Adipose tissue (tissue), 3 donors: Measurements from ENCODE around the gene APOE. TPM values are rescaled to one million over a fixed set of nuclear protein-coding genes. Genes with fewer than 3 reads are reported as not detected.
"Not testable (repeated sequence)": the region's sequence is repeated elsewhere in the genome, so short reads cannot be mapped to it uniquely, and the experiment has no call there.

Experiments used
- H3K27ac ChIP-seq: one replicate; pipeline ENCODE4 v1.5.1; 2013; ENCODE audit warnings: low read depth, low read length
- WGBS, 3 donors: extraction: QIAGEN DNeasy Blood & Tissue Kit; methylation state at CpG; one replicate each; pipeline ENCODE4 v1.1.7; 2013; 5-methylcytosine and 5-hydroxymethylcytosine counted together
- polyA plus RNA-seq, 3 donors: library from polyadenylated mRNA; stranded (reverse); fragments of 200-250 nt; gene quantifications; one replicate each; pipeline ENCODE4 v1.2.3, GENCODE V29; 2013
- donor health status: healthy with polysubstance abuse.
- donor health status: Bipolar disorder and iron deficiency.
- donor health status: healthy.

APOE gene
- polyA plus RNA-seq, 3 donors: 118 to 1,060 (median 448) TPM

GRCh38 chr19:44903602-44904425 lies 1.8 kb upstream of the APOE start:
- no peak overlapping the region for H3K27ac ChIP-seq
- WGBS, 3 donors: 11 to 22% (median 20%) methylated on average over 24 of the region's 24 CpGs

GRCh38 chr19:44904426-44904994 lies 1.1 kb upstream of the APOE start:
- H3K27ac ChIP-seq: no peak overlapping the region
- 38 to 70% (median 62%) methylated on average over 12 of the region's 12 CpGs for WGBS, 3 donors

DNA sequence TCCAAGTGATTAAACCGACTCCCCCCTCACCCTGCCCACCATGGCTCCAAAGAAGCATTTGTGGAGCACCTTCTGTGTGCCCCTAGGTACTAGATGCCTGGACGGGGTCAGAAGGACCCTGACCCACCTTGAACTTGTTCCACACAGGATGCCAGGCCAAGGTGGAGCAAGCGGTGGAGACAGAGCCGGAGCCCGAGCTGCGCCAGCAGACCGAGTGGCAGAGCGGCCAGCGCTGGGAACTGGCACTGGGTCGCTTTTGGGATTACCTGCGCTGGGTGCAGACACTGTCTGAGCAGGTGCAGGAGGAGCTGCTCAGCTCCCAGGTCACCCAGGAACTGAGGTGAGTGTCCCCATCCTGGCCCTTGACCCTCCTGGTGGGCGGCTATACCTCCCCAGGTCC lies 2.0 kb downstream of the APOE start:
- H3K27ac ChIP-seq: no peak overlapping the region
- 90 to 93% (median 91%) methylated on average over 12 of the region's 12 CpGs for WGBS, 3 donors

DNA sequence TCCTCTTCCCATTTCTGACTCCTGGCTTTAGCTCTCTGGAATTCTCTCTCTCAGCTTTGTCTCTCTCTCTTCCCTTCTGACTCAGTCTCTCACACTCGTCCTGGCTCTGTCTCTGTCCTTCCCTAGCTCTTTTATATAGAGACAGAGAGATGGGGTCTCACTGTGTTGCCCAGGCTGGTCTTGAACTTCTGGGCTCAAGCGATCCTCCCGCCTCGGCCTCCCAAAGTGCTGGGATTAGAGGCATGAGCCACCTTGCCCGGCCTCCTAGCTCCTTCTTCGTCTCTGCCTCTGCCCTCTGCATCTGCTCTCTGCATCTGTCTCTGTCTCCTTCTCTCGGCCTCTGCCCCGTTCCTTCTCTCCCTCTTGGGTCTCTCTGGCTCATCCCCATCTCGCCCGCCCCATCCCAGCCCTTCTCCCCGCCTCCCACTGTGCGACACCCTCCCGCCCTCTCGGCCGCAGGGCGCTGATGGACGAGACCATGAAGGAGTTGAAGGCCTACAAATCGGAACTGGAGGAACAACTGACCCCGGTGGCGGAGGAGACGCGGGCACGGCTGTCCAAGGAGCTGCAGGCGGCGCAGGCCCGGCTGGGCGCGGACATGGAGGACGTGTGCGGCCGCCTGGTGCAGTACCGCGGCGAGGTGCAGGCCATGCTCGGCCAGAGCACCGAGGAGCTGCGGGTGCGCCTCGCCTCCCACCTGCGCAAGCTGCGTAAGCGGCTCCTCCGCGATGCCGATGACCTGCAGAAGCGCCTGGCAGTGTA lies 2.7 kb downstream of the APOE start:
- no peak overlapping the region for H3K27ac ChIP-seq
- 93 to 94% (median 93%) methylated on average over 46 of the region's 46 CpGs for WGBS, 3 donors

- no peak overlapping the region for H3K27ac ChIP-seq
- 95 to 96% (median 95%) methylated on average over 33 to 44 of the region's 44 CpGs for WGBS, 3 donors
These were observed 3.3 kb downstream of the APOE start for GRCh38 chr19:44908836-44909261.

- H3K27ac ChIP-seq: no peak overlapping the region
- 87 to 96% (median 93%) methylated on average over 5 of the region's 5 CpGs for WGBS, 3 donors
These were observed 4.2 kb downstream of the APOE start for GRCh38 chr19:44909775-44910174.

DNA sequence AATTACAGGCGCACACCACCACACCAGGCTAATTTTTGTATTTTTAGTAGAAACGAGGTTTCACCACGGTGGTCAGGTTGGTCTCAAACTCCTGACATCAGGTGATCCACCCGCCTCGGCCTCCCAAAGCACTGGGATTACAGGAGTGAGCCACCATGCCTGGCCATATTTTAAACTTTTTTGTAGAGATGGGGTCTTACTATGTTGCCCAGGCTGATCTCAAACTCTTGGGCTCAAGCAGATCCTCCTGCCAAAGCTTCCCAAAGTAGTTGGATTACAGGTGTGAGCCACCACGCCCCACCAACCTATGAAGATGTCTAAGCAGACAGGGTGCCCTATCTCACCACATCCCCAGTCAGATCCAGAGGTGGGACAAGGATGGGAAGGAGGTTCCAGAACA lies 6.3 kb downstream of the APOE start:
- not testable (repeated sequence) for H3K27ac ChIP-seq
- WGBS, 3 donors: 76 to 93% (median 92%) methylated on average over 6 of the region's 6 CpGs

DNA sequence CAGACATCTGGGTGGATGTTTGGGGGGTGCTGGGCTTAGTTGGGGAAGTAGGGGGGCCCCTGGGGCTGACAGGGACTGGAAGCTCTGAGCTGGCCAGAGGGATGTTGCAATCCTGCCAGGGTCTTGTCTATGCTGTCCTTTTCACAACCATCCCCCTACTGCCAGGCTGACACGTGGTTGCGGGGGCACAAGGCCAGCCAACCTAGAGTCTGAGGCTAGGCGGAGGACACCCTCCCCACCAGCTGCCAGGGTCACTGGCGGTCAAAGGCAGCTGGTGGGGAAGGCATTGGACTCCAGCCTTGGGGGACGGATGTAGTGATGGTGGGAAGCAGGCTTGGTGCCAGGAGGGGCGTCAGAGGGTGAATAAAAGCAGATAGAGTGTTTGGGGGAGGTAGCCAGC lies 7.3 kb downstream of the APOE start:
- 36 to 52% (median 47%) methylated on average over 6 of the region's 6 CpGs for WGBS, 3 donors
- no peak overlapping the region for H3K27ac ChIP-seq

- WGBS, 3 donors: 55 to 64% (median 58%) methylated on average over 22 to 23 of the region's 23 CpGs
- H3K27ac ChIP-seq: not testable (repeated sequence)
These were observed 8.2 kb downstream of the APOE start for GRCh38 chr19:44913512-44914432.

GRCh38 chr19:44914433-44915206 lies 9.0 kb downstream of the APOE start, which contains the start of gene APOC1:
Gene APOC1, plus strand, starts transcription at chr19:44914608. Its CDS starts 284 bp downstream, at chr19:44914892.
- not testable (repeated sequence) for H3K27ac ChIP-seq
- WGBS, 3 donors: 6 to 14% (median 11%) methylated on average over 21 to 26 of the region's 28 CpGs

- H3K27ac ChIP-seq: no peak overlapping the region
- 71 to 79% (median 77%) methylated on average over 8 of the region's 8 CpGs for WGBS, 3 donors
These were observed 18.7 kb downstream of the APOE start for GRCh38 chr19:44924243-44924725.

DNA sequence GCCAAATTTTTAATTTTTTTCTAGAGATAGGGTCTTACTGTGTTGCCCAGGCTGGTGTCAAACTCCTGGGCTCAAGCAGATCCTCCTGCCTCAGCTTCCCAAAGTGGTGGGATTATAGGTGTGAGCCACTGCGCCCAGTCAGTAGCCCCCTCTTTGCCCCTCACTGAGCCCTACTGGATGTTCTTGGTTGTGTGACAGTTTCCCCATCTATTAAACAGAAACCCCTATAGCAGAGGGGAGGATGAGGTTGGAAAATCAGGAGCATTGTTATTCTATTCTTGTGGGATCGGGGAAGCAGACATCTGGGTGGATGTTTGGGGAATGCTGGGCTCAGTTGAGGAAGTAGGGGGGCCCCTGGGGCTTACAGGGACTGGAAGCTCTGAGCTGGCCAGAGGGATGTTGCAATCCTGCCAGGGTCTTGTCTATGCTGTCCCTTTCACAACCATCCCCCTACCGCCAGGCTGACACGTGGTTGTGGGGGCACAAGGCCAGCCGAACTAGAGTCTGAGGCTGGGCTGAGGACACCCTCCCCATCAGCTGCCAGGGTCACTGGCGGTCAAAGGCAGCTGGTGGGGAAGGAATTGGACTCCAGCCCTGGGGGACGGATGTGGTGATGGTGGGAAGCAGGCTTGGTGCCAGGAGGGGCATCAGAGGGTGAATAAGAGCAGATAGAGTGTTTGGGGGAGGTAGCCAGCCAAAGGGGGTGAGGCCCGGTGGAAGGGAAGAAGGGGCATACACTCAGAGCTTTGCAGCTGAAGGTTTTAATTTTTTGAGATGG lies 19.7 kb downstream of the APOE start:
- WGBS, 3 donors: 16 to 52% (median 19%) methylated on average over 8 of the region's 8 CpGs
- H3K27ac ChIP-seq: no peak overlapping the region

GRCh38 chr19:44926245-44927077 lies 20.9 kb downstream of the APOE start:
- 41 to 50% (median 50%) methylated on average over 15 to 19 of the region's 19 CpGs for WGBS, 3 donors
- H3K27ac ChIP-seq: not testable (repeated sequence)

GRCh38 chr19:44927746-44928145 lies 22.1 kb downstream of the APOE start:
- WGBS, 3 donors: 27 to 58% (median 33%) methylated on average over 5 of the region's 5 CpGs
- H3K27ac ChIP-seq: no peak overlapping the region

GRCh38 chr19:44930088-44930487 lies 24.5 kb downstream of the APOE start:
- no peak overlapping the region for H3K27ac ChIP-seq
- 52 to 91% (median 91%) methylated on average over 7 of the region's 7 CpGs for whole genome bisulfite sequencing, 3 donors

DNA sequence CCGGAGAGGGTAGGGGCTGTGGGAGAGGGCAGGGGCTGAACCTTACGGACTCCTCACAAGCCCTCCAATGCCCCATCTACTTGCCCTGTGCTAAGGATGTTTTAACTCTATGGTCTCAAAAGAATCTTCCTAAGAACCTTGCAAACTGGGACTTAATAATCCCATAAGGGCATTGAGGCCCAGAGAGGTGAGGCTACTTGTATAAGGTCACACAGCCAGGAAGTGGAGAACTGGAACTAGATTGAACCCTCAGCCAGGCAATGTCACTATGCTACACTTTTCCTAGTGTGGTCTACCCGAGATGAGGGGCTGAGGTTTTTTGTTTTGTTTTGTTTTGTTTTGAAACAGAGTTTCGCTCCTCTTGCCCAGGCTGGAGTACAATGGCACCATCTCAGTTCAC lies 25.9 kb downstream of the APOE start:
- no peak overlapping the region for H3K27ac ChIP-seq
- 90 to 94% (median 94%) methylated on average over 4 of the region's 4 CpGs for WGBS, 3 donors
